IMR-90 (cell line): ENCODE data around the gene TGM5. TPM values are rescaled to one million over a fixed set of nuclear protein-coding genes. Genes with fewer than 3 reads are reported as not detected.

Experiments used
- ATAC-seq: fragments of 200-7000 bp; cut with Tn5 transposase; 2 replicates; pipeline ENCODE4 v1.9.1; 2020; ENCODE audit warnings: low read depth, mild to moderate bottlenecking, moderate library complexity
- BruUV-seq: library from RNA; stranded (reverse); fragments of 400-500 nt; replicated peaks from 2 replicates; lab custom pipeline; 2021; lab: Mats Ljungman, UMichigan
- CTCF ChIA-PET: fragments of 300-600 bp; formaldehyde crosslinking; extraction: SDS; loops from one replicate; lab custom pipeline; 2021; ENCODE audit warnings: antibody characterized with exemption; lab: Yijun Ruan, JAX
- POLR2A ChIA-PET: fragments of 300-600 bp; sonication (Branson Sonifier 250); formaldehyde crosslinking; loops from one replicate; lab custom pipeline; 2022; ENCODE audit warnings: antibody characterized with exemption; ENCODE audit not compliant: unreplicated experiment; lab: Charles Lee
- DNase-seq: peaks from one replicate; pipeline ENCODE4 v3.0.0; 2013
- H2AFZ ChIP-seq: replicated peaks from 2 replicates; pipeline ENCODE3; 2013; ENCODE audit warnings: low read length, mild to moderate bottlenecking; ENCODE audit not compliant: poor library complexity
- H2AK5ac ChIP-seq: 2 replicates; pipeline ENCODE4 v1.6.1; 2013; ENCODE audit warnings: low read depth, low read length, inconsistent platforms
- H2AK9ac ChIP-seq: replicated peaks from 2 replicates; pipeline ENCODE3; 2013; ENCODE audit warnings: mild to moderate bottlenecking, low read depth, low read length, moderate library complexity; ENCODE audit not compliant: poor library complexity
- H2BK120ac ChIP-seq: 2 replicates; pipeline ENCODE4 v1.6.1; 2013; ENCODE audit warnings: low read depth, low read length, inconsistent platforms
- H2BK15ac ChIP-seq: 3 replicates; pipeline ENCODE4 v1.6.1; 2013; ENCODE audit warnings: low read depth, low read length, inconsistent platforms
- H2BK20ac ChIP-seq: 2 replicates; pipeline ENCODE4 v1.6.1; 2013; ENCODE audit warnings: low read depth, mild to moderate bottlenecking, inconsistent platforms, low read length, moderate library complexity
- H2BK5ac ChIP-seq: 2 replicates; pipeline ENCODE4 v1.6.1; 2013; ENCODE audit warnings: mild to moderate bottlenecking, low read depth, low read length, inconsistent platforms; ENCODE audit not compliant: poor library complexity, severe bottlenecking
- H3K14ac ChIP-seq: replicated peaks from 2 replicates; pipeline ENCODE4 v1.6.1; 2013; ENCODE audit warnings: low read depth, low read length, inconsistent platforms
- H3K18ac ChIP-seq: 2 replicates; pipeline ENCODE4 v1.6.1; 2013; ENCODE audit warnings: low read depth, low read length, control low read depth
- H3K23ac ChIP-seq: 2 replicates; pipeline ENCODE4 v1.6.1; 2013; ENCODE audit warnings: low read depth, low read length, inconsistent platforms
- H3K27ac ChIP-seq: 2 replicates; pipeline ENCODE4 v1.5.1; 2013; ENCODE audit warnings: mild to moderate bottlenecking, control low read depth, low read length; ENCODE audit not compliant: insufficient read depth
- H3K27me3 ChIP-seq: 2 replicates; pipeline ENCODE4 v1.6.1; 2013; ENCODE audit warnings: low read length; ENCODE audit not compliant: control insufficient read depth, insufficient read depth
- H3K36me3 ChIP-seq: 2 replicates; pipeline ENCODE4 v1.6.1; 2013; ENCODE audit warnings: low read length, mixed read lengths; ENCODE audit not compliant: control insufficient read depth, insufficient read depth
- H3K4ac ChIP-seq: 2 replicates; pipeline ENCODE4 v1.6.1; 2013; ENCODE audit warnings: low read depth, low read length, inconsistent platforms
- H3K4me1 ChIP-seq: 2 replicates; pipeline ENCODE4 v1.6.1; 2013; ENCODE audit warnings: low read length, mixed read lengths; ENCODE audit not compliant: control insufficient read depth, insufficient read depth
- H3K4me2 ChIP-seq: 2 replicates; pipeline ENCODE4 v1.6.1; 2013; ENCODE audit warnings: low read depth, mild to moderate bottlenecking, control low read depth, low read length, moderate library complexity
- H3K4me3 ChIP-seq: 2 replicates; pipeline ENCODE4 v1.5.1; 2013; ENCODE audit warnings: low read depth, mild to moderate bottlenecking, control low read depth, low read length, moderate library complexity; ENCODE audit not compliant: insufficient read depth
- H3K56ac ChIP-seq: 2 replicates; pipeline ENCODE4 v1.6.1; 2013; ENCODE audit warnings: low read length, inconsistent platforms; ENCODE audit not compliant: insufficient read depth; ENCODE audit errors: extremely low read depth
- H3K79me1 ChIP-seq, 2 experiments: 2 replicates each; pipeline ENCODE4 v1.6.1; 2013; ENCODE audit warnings: low read length in 2 of 2, inconsistent platforms in 1 of 2, low read depth in 1 of 2
- H3K9ac ChIP-seq: 2 replicates; pipeline ENCODE4 v1.6.1; 2013; ENCODE audit warnings: low read depth, low read length, control low read depth
- H3K9me1 ChIP-seq: 2 replicates; pipeline ENCODE4 v1.6.1; 2013; ENCODE audit warnings: low read length, inconsistent platforms; ENCODE audit not compliant: insufficient read depth
- H3K9me3 ChIP-seq: 2 replicates; pipeline ENCODE4 v1.6.1; 2013; ENCODE audit warnings: low read length; ENCODE audit not compliant: control insufficient read depth, insufficient read depth
- H4K20me1 ChIP-seq: 2 replicates; pipeline ENCODE4 v1.6.1; 2013; ENCODE audit warnings: low read length, inconsistent platforms; ENCODE audit not compliant: insufficient read depth
- H4K5ac ChIP-seq: 2 replicates; pipeline ENCODE4 v1.6.1; 2013; ENCODE audit warnings: mild to moderate bottlenecking, low read depth, low read length, control low read depth
- H4K8ac ChIP-seq, 2 experiments: 2 replicates each; pipeline ENCODE4 v1.6.1; 2013; ENCODE audit warnings: low read depth in 2 of 2, low read length in 2 of 2, control low read depth in 1 of 2, inconsistent platforms in 1 of 2
- H4K91ac ChIP-seq: 2 replicates; pipeline ENCODE4 v1.6.1; 2013; ENCODE audit warnings: low read depth, low read length, inconsistent platforms; ENCODE audit not compliant: insufficient read depth
- BHLHE40 ChIP-seq: fragments of 150-350 bp; IDR thresholded peaks from 2 replicates; pipeline ENCODE4 v1.6.1; 2016; ENCODE audit warnings: mild to moderate bottlenecking, low read depth, low read length
- CEBPB ChIP-seq: IDR thresholded peaks from 2 replicates; pipeline ENCODE4 v1.6.1; 2012; ENCODE audit warnings: low read depth, low read length, improper control_type of control experiment
- CHD1 ChIP-seq: IDR thresholded peaks from 2 replicates; pipeline ENCODE4 v1.6.1; 2012; ENCODE audit warnings: low read depth, low read length, improper control_type of control experiment
- NFE2L2 ChIP-seq: fragments of 150-350 bp; IDR thresholded peaks from 2 replicates; pipeline ENCODE4 v1.6.1; 2016; ENCODE audit warnings: low read depth, mild to moderate bottlenecking, low read length
- POLR2A ChIP-seq: IDR thresholded peaks from 2 replicates; pipeline ENCODE4 v1.6.1; 2012; ENCODE audit warnings: mild to moderate bottlenecking, low read depth, low read length
- RAD21 ChIP-seq: IDR thresholded peaks from 2 replicates; pipeline ENCODE4 v1.6.1; 2012; ENCODE audit warnings: low read length, improper control_type of control experiment
- RCOR1 ChIP-seq: IDR thresholded peaks from 2 replicates; pipeline ENCODE4 v1.6.1; 2012; ENCODE audit warnings: mild to moderate bottlenecking, low read length, improper control_type of control experiment; ENCODE audit not compliant: insufficient replicate concordance
- RFX5 ChIP-seq: IDR thresholded peaks from 2 replicates; pipeline ENCODE4 v1.8.0; 2012; ENCODE audit warnings: low read depth, mild to moderate bottlenecking, low read length, moderate library complexity
- WGBS, 2 experiments: methylation state at CpG; one replicate each; pipeline versions ENCODE4 v1.1.5 to v1.1.7; 2013; ENCODE audit warnings: missing lambda C conversion rate in 2 of 2; ENCODE audit not compliant: insufficient read length in 1 of 2; ENCODE audit errors: extremely low coverage in 2 of 2; 5-methylcytosine and 5-hydroxymethylcytosine counted together
- dilution Hi-C: fragments of 300-500 bp; cut with HindIII; formaldehyde crosslinking; loops from one replicate; pipeline ENCODE4 v1.14.3; 2018; ENCODE audit warnings: low sequenced_read_pairs; ENCODE audit not compliant: unreplicated experiment
- in situ Hi-C: fragments of 300-500 bp; cut with MboI; formaldehyde crosslinking; loops from 3 replicates; pipeline ENCODE4 v1.14.3; 2019; ENCODE audit warnings: low sequenced_read_pairs, inconsistent platforms, mixed read lengths
- intact Hi-C: fragments of 100-400 bp; cut with micrococcal nuclease; formaldehyde crosslinking; loops from 2 replicates; pipeline ENCODE4 v1.10.0; 2022
- polyA plus RNA-seq, 3 experiments: library from polyadenylated mRNA; depleted of rRNA; stranded (reverse); fragments of >200 nt; gene quantifications; 2 replicates each; pipeline ENCODE4 v1.2.3, GENCODE V29; 2012; ENCODE audit warnings: low replicate concordance in 1 of 3
- total RNA-seq: library from RNA; depleted of rRNA; stranded (reverse); fragments of >200 nt; gene quantifications from 2 replicates; pipeline ENCODE4 v1.2.3, GENCODE V29; 2012
- TF ChIP-seq, protein P1 (sequence below): conservative IDR thresholded peaks from 2 replicates; pipeline ENCODE4 v1.5.1; 2012; ENCODE audit warnings: mild to moderate bottlenecking, low read depth, low read length, improper control_type of control experiment
- TF ChIP-seq, protein P2 (sequence below): fragments of 150-350 bp; IDR thresholded peaks from 2 replicates; pipeline ENCODE4 v1.6.1; 2016; ENCODE audit warnings: low read depth, mild to moderate bottlenecking, low read length, moderate library complexity, borderline replicate concordance

Gene TGM5
- total and polyA plus RNA-seq, 2 of the 4 experiments (the other 2 are of a cell fraction) = not detected

DNA sequence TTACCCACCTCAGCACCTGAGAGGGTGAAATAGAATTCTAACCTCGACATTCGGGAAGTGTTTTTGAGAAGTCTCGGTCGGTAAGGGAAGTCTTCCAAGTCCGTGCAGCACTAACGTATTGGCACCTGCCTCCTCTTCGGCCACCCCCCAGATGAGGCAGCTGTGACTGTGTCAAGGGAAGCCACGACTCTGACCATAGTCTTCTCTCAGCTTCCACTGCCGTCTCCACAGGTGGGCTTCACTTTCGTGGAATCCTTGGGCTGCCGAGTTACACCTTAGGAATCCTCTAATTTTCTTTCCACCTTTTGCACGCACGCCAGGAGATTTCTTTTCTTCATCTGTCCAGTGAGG, 80.8 kb downstream of the TGM5 start:
- H3K27ac ChIP-seq = no peak overlapping the region; the same call in 1 of the 2 replicates
- DNase-seq = no peak
- no TSS peak for BruUV-seq

More for the DNA sequence above, 80.8 kb downstream of the TGM5 start:
- dilution Hi-C loops (no loop called here), in situ Hi-C loops (loop anchor here (5.0 kb wide), 1 partner anchor 96 kb away; no protein-coding TSS in a partner anchor), intact Hi-C loops (loop anchor here (5.0 to 10.0 kb wide), 2 partner anchors 91 to 484 kb away; no protein-coding TSS in a partner anchor)
- Histone ChIP-seq H3K23ac (peak overlapping the region; percentile 82), H3K9ac (peak overlapping the region; percentile 82), H2BK15ac (no peak overlapping the region), H3K18ac (no peak overlapping the region), H3K9me3 (no peaks in the 10 kb centered on the region), H3K56ac (peak overlapping the region; percentile 35; the same call in 1 of the 2 replicates), H3K9me1 (peaks cover 7% of the 10 kb centered on the region; the same call in 1 of the 2 replicates), H4K20me1 (no peaks in the 10 kb centered on the region), H3K4me2 (peak overlapping the region; percentile 98), H3K14ac (peak overlapping the region; percentile 86), H3K4ac (peak overlapping the region; percentile 74), H2BK20ac (no peak overlapping the region), H4K8ac (peak overlapping the region; percentile 65 to 72; a peak in 3 of 4 replicates), H3K4me1 (no peaks in the 10 kb centered on the region), H4K91ac (peak overlapping the region; percentile 53), H2BK5ac (peak overlapping the region; percentile 44), H3K4me3 (peak overlapping the region; percentile 85), H2BK120ac (no peak overlapping the region), H3K79me1 (peaks cover 10 to 13% of the 10 kb centered on the region in 2 experiments), H4K5ac (peak overlapping the region; percentile 55; the same call in 1 of the 2 replicates), H2AK5ac (peak overlapping the region; percentile 63; the same call in 1 of the 2 replicates), H2AK9ac (peak overlapping the region; percentile 88), H2AFZ (peak overlapping the region; percentile 99), H3K36me3 (peaks cover 7% of the 10 kb centered on the region), H3K27me3 (no peaks in the 10 kb centered on the region)
- WGBS, 2 experiments = 8% methylated on average over 2 of the region's 13 CpGs; no CpG with 5 or more reads in 1 of the 2 experiments
- POLR2A ChIA-PET = no interaction called here
- CTCF ChIA-PET = interaction anchor here (1.2 kb wide), 1 partner anchor 100 kb away, joined by 3 read pairs; no protein-coding TSS in a partner anchor
- ATAC-seq = 0 out of 2 replicates have a peak, but pooled peaks have one; percentile 2
- TF ChIP-seq, protein P1, sequence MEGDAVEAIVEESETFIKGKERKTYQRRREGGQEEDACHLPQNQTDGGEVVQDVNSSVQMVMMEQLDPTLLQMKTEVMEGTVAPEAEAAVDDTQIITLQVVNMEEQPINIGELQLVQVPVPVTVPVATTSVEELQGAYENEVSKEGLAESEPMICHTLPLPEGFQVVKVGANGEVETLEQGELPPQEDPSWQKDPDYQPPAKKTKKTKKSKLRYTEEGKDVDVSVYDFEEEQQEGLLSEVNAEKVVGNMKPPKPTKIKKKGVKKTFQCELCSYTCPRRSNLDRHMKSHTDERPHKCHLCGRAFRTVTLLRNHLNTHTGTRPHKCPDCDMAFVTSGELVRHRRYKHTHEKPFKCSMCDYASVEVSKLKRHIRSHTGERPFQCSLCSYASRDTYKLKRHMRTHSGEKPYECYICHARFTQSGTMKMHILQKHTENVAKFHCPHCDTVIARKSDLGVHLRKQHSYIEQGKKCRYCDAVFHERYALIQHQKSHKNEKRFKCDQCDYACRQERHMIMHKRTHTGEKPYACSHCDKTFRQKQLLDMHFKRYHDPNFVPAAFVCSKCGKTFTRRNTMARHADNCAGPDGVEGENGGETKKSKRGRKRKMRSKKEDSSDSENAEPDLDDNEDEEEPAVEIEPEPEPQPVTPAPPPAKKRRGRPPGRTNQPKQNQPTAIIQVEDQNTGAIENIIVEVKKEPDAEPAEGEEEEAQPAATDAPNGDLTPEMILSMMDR = no peak
- TF ChIP-seq, protein P2, sequence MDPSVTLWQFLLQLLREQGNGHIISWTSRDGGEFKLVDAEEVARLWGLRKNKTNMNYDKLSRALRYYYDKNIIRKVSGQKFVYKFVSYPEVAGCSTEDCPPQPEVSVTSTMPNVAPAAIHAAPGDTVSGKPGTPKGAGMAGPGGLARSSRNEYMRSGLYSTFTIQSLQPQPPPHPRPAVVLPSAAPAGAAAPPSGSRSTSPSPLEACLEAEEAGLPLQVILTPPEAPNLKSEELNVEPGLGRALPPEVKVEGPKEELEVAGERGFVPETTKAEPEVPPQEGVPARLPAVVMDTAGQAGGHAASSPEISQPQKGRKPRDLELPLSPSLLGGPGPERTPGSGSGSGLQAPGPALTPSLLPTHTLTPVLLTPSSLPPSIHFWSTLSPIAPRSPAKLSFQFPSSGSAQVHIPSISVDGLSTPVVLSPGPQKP = no peak
- TF ChIP-seq CHD1 (no peak), BHLHE40 (no peak), CEBPB (no peak), RFX5 (no peak), RCOR1 (no peak), NFE2L2 (no peak), POLR2A (no peak), RAD21 (no peak)
